Measurements from ENCODE around the gene ABHD17C.

ABHD17C gene

DNA sequence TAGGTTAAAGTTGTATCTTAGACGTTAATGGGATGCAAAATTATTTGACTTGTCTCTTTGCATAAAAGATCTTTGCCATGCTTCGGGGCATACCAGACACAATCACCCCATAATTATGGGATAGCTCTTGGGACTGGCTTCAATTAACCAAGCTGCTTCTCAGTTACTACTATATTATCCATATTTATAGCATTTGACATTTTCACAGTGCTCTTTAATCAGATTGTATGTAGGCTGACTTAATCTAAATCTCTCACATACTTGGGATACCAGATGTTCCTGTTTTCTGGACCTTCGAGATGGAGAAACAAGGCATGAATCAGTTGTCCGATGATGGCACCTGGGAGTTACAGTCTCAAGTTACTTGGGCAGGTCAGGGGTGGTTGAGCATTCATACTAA lies 27.2 kb upstream of the ABHD17C start:
- H3K4me2 ChIP-seq (ENCODE audit: low read depth, low read length, poor library complexity, severe bottlenecking): no peak overlapping the region
- no peaks in the 10 kb centered on the region for H3K36me3 ChIP-seq (ENCODE audit: insufficient read depth, low read length)
- no peak overlapping the region for H3K9ac ChIP-seq (ENCODE audit: low read depth, low read length, poor library complexity, severe bottlenecking)
- no peaks in the 10 kb centered on the region for H3K9me2 ChIP-seq (replicated peaks; ENCODE audit: low read depth, low read length)
- no peaks in the 10 kb centered on the region for H3K79me2 ChIP-seq (ENCODE audit: insufficient read depth, low read length)
- H3K27me3 ChIP-seq (ENCODE audit: insufficient read depth, low read length, poor library complexity, severe bottlenecking): no peaks in the 10 kb centered on the region
- no peaks in the 10 kb centered on the region for H4K20me1 ChIP-seq (ENCODE audit: insufficient read depth, low read length, poor library complexity, severe bottlenecking)
- H3F3A ChIP-seq (ENCODE audit: low read depth): no peaks in the 10 kb centered on the region
- no peak overlapping the region for H2AFZ ChIP-seq (ENCODE audit: low read length)
- H3K4me1 ChIP-seq (ENCODE audit: insufficient read depth, low read length, poor library complexity, severe bottlenecking): no peaks in the 10 kb centered on the region
- no peaks in the 10 kb centered on the region for H3K9me3 ChIP-seq (ENCODE audit: insufficient read depth, low read depth, low read length)
- TF ChIP-seq EZH2phosphoT487 (IDR thresholded peaks at IDR 0.05; ENCODE audit: borderline replicate concordance): no peak
- TF ChIP-seq, protein P1, sequence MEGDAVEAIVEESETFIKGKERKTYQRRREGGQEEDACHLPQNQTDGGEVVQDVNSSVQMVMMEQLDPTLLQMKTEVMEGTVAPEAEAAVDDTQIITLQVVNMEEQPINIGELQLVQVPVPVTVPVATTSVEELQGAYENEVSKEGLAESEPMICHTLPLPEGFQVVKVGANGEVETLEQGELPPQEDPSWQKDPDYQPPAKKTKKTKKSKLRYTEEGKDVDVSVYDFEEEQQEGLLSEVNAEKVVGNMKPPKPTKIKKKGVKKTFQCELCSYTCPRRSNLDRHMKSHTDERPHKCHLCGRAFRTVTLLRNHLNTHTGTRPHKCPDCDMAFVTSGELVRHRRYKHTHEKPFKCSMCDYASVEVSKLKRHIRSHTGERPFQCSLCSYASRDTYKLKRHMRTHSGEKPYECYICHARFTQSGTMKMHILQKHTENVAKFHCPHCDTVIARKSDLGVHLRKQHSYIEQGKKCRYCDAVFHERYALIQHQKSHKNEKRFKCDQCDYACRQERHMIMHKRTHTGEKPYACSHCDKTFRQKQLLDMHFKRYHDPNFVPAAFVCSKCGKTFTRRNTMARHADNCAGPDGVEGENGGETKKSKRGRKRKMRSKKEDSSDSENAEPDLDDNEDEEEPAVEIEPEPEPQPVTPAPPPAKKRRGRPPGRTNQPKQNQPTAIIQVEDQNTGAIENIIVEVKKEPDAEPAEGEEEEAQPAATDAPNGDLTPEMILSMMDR (conservative IDR thresholded peaks at IDR 0.05; ENCODE audit: low read length): no peak
- no peak overlapping the region for H3K4me3 ChIP-seq (ENCODE audit: low read length, poor library complexity, severe bottlenecking)

GRCh38 chr15:80668546-80669236 lies 26.4 kb upstream of the ABHD17C start:
- Histone ChIP-seq H3K4me3 (ENCODE audit: low read length, poor library complexity, severe bottlenecking) (no peak overlapping the region), H3K27me3 (ENCODE audit: insufficient read depth, low read length, poor library complexity, severe bottlenecking) (no peaks in the 10 kb centered on the region), H3F3A (ENCODE audit: low read depth) (no peaks in the 10 kb centered on the region), H4K20me1 (ENCODE audit: insufficient read depth, low read length, poor library complexity, severe bottlenecking) (no peaks in the 10 kb centered on the region), H3K4me2 (ENCODE audit: low read depth, low read length, poor library complexity, severe bottlenecking) (no peak overlapping the region), H3K4me1 (ENCODE audit: insufficient read depth, low read length, poor library complexity, severe bottlenecking) (no peaks in the 10 kb centered on the region), H3K79me2 (ENCODE audit: insufficient read depth, low read length) (no peaks in the 10 kb centered on the region), H3K9me2 (replicated peaks; ENCODE audit: low read depth, low read length) (no peaks in the 10 kb centered on the region), H3K36me3 (ENCODE audit: insufficient read depth, low read length) (no peaks in the 10 kb centered on the region), H3K9ac (ENCODE audit: low read depth, low read length, poor library complexity, severe bottlenecking) (no peak overlapping the region), H3K9me3 (ENCODE audit: insufficient read depth, low read depth, low read length) (no peaks in the 10 kb centered on the region), H2AFZ (ENCODE audit: low read length) (no peak overlapping the region)
- TF ChIP-seq, protein P1 (conservative IDR thresholded peaks at IDR 0.05; ENCODE audit: low read length): no peak
- TF ChIP-seq EZH2phosphoT487 (IDR thresholded peaks at IDR 0.05; ENCODE audit: borderline replicate concordance): no peak

DNA sequence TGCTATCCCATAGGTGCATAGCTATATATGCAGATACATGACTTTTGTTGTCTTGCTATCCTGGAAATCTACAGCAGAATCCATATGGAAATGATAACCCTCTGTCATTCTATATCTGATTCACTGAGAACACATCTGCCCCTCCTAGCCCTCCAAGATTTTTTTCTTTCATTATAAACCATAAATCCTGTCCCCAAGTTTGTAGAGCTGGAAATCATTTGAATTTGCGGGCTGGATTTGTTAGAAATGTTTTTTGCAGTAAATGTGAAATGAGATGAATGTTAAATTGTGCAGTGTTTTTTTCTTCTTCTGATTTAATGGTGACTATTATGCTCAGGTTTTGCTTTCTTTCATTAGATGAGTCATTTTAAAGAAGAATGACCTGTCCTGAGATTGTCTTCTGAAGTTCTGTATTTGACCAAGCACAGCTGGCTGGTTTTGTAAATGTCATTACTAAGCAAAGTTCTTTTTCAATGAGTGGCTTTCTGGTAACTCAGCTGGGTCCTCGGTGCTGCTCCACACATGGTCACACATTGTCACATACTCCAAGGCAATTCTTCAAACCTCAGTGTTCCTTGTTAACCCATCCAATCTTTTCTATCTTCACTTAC lies 25.3 kb upstream of the ABHD17C start:
- Histone ChIP-seq H3K4me1 (ENCODE audit: insufficient read depth, low read length, poor library complexity, severe bottlenecking) (no peaks in the 10 kb centered on the region), H3K79me2 (ENCODE audit: insufficient read depth, low read length) (no peaks in the 10 kb centered on the region), H4K20me1 (ENCODE audit: insufficient read depth, low read length, poor library complexity, severe bottlenecking) (no peaks in the 10 kb centered on the region), H3F3A (ENCODE audit: low read depth) (no peaks in the 10 kb centered on the region), H3K9me2 (replicated peaks; ENCODE audit: low read depth, low read length) (no peaks in the 10 kb centered on the region), H3K9ac (ENCODE audit: low read depth, low read length, poor library complexity, severe bottlenecking) (no peak overlapping the region), H3K4me2 (ENCODE audit: low read depth, low read length, poor library complexity, severe bottlenecking) (no peak overlapping the region), H3K4me3 (ENCODE audit: low read length, poor library complexity, severe bottlenecking) (no peak overlapping the region), H2AFZ (ENCODE audit: low read length) (no peak overlapping the region), H3K9me3 (ENCODE audit: insufficient read depth, low read depth, low read length) (no peaks in the 10 kb centered on the region), H3K36me3 (ENCODE audit: insufficient read depth, low read length) (no peaks in the 10 kb centered on the region), H3K27me3 (ENCODE audit: insufficient read depth, low read length, poor library complexity, severe bottlenecking) (no peaks in the 10 kb centered on the region)
- TF ChIP-seq, protein P1 (conservative IDR thresholded peaks at IDR 0.05; ENCODE audit: low read length): no peak
